GM23248 (cell line): Measurements from ENCODE around the gene FSTL4. TPM values are rescaled to one million over a fixed set of nuclear protein-coding genes. Genes with fewer than 3 reads are reported as not detected.

Experiments used
- DNase-seq: peaks from one replicate; pipeline ENCODE4 v3.0.0-alpha.2; 2015
- H2AFZ ChIP-seq: fragments of 200-600 bp; sonication (generic); 2 replicates; pipeline ENCODE4 v1.6.1; 2016; ENCODE audit warnings: antibody characterized with exemption
- H3F3A ChIP-seq: fragments of 200-600 bp; sonication (generic); 2 replicates; pipeline ENCODE4 v1.6.1; 2016; ENCODE audit warnings: mild to moderate bottlenecking, antibody characterized with exemption, mixed run types; ENCODE audit not compliant: insufficient read depth
- H3K27ac ChIP-seq: fragments of 200-600 bp; sonication (generic); 2 replicates; pipeline ENCODE4 v1.5.1; 2016; ENCODE audit warnings: mild to moderate bottlenecking
- H3K27me3 ChIP-seq: fragments of 200-600 bp; sonication (generic); replicated peaks from 2 replicates; pipeline ENCODE4 v1.6.1; 2016; ENCODE audit warnings: mild to moderate bottlenecking; ENCODE audit not compliant: insufficient read depth
- H3K36me3 ChIP-seq: fragments of 200-600 bp; sonication (generic); 2 replicates; pipeline ENCODE4 v1.6.1; 2016; ENCODE audit warnings: low read depth, mild to moderate bottlenecking
- H3K4me1 ChIP-seq: fragments of 200-600 bp; sonication (generic); 2 replicates; pipeline ENCODE4 v1.6.1; 2016; ENCODE audit warnings: mild to moderate bottlenecking; ENCODE audit not compliant: insufficient read depth
- H3K4me2 ChIP-seq: fragments of 200-600 bp; sonication (generic); one replicate; pipeline ENCODE4 v1.6.1; 2016; ENCODE audit warnings: mild to moderate bottlenecking; ENCODE audit not compliant: unreplicated experiment
- H3K4me3 ChIP-seq: fragments of 200-600 bp; sonication (generic); 2 replicates; pipeline ENCODE4 v1.5.1; 2016; ENCODE audit warnings: mild to moderate bottlenecking
- H3K79me2 ChIP-seq: fragments of 200-600 bp; sonication (generic); 2 replicates; pipeline ENCODE4 v1.6.1; 2016; ENCODE audit warnings: mild to moderate bottlenecking; ENCODE audit not compliant: insufficient read depth
- H3K9ac ChIP-seq: fragments of 200-600 bp; sonication (generic); 2 replicates; pipeline ENCODE4 v1.6.1; 2016; ENCODE audit warnings: mild to moderate bottlenecking
- H3K9me2 ChIP-seq: fragments of 200-600 bp; sonication (generic); 2 replicates; pipeline ENCODE4 v1.6.1; 2016; ENCODE audit warnings: mixed run types, mild to moderate bottlenecking, moderate library complexity; ENCODE audit not compliant: insufficient read depth
- H3K9me3 ChIP-seq: fragments of 200-600 bp; sonication (generic); one replicate; pipeline ENCODE4 v1.6.1; 2017; ENCODE audit warnings: low read depth
- H4K20me1 ChIP-seq: fragments of 200-600 bp; sonication (generic); 2 replicates; pipeline ENCODE4 v1.6.0; 2016; ENCODE audit not compliant: insufficient read depth
- EZH2 ChIP-seq: fragments of 200-600 bp; sonication (generic); IDR thresholded peaks from 2 replicates; pipeline ENCODE4 v1.6.1; 2018; ENCODE audit warnings: antibody characterized with exemption, mild to moderate bottlenecking; ENCODE audit not compliant: insufficient read depth, poor library complexity, severe bottlenecking
- EZH2phosphoT487 ChIP-seq: fragments of 200-600 bp; sonication (generic); IDR thresholded peaks from 2 replicates; pipeline ENCODE4 v1.6.1; 2018; ENCODE audit warnings: antibody characterized with exemption, moderate library complexity, mild to moderate bottlenecking, low read depth; ENCODE audit not compliant: insufficient read depth
- WGBS, 2 experiments: methylation state at CpG; one replicate each; pipeline ENCODE4 v1.1.6; 2015 to 2017; ENCODE audit warnings: low lambda C conversion rate in 2 of 2, low coverage in 1 of 2; ENCODE audit errors: missing lambda C conversion rate in 2 of 2; 5-methylcytosine and 5-hydroxymethylcytosine counted together
- in situ Hi-C: fragments of 300-500 bp; cut with MboI; formaldehyde crosslinking; loops from 2 replicates; pipeline ENCODE4 v1.15.0; 2020
- polyA plus RNA-seq: library from polyadenylated mRNA; unstranded; fragments of >200 nt; fragmentation: Nextera tagmentation; extraction: Ambion mirVana; gene quantifications from 2 replicates; pipeline ENCODE4 v1.2.1, GENCODE V29; 2016
- total RNA-seq: library from RNA; depleted of rRNA; stranded (reverse); fragments of >200 nt; shearing (Covaris generic); gene quantifications from 2 replicates; pipeline ENCODE4 v1.2.3, GENCODE V29; 2014

Gene FSTL4
- total and polyA plus RNA-seq, 2 experiments from 2014 or later = not detected

GRCh38 chr5:133423011-133423617, 189.2 kb downstream of the FSTL4 start:
- Histone ChIP-seq H3K9me2 (no peaks in the 10 kb centered on the region), H3F3A (no peaks in the 10 kb centered on the region), H3K27ac (no peak overlapping the region), H3K79me2 (no peaks in the 10 kb centered on the region), H3K27me3 (peaks cover 3% of the 10 kb centered on the region; the same call in 1 of the 2 replicates), H3K9me3 (no peaks in the 10 kb centered on the region), H3K4me1 (no peaks in the 10 kb centered on the region), H3K36me3 (no peaks in the 10 kb centered on the region), H3K4me3 (no peak overlapping the region), H3K4me2 (no peak overlapping the region), H4K20me1 (no peaks in the 10 kb centered on the region), H3K9ac (no peak overlapping the region), H2AFZ (no peak overlapping the region)
- TF ChIP-seq EZH2phosphoT487 = no peak
- TF ChIP-seq EZH2 = no peak
- WGBS, 2 experiments = 88 to 90% methylated on average over 14 of the region's 14 CpGs
- in situ Hi-C loops = no loop called here
- DNase-seq = no peak

GRCh38 chr5:133421806-133422205, 190.5 kb downstream of the FSTL4 start:
- Histone ChIP-seq H3K36me3 (no peaks in the 10 kb centered on the region), H3K27ac (no peak overlapping the region), H3K4me3 (no peak overlapping the region), H3K4me1 (no peaks in the 10 kb centered on the region), H3K27me3 (peaks cover 3% of the 10 kb centered on the region; the same call in 1 of the 2 replicates), H3K9me2 (no peaks in the 10 kb centered on the region), H3K9me3 (no peaks in the 10 kb centered on the region), H3K4me2 (no peak overlapping the region), H4K20me1 (no peaks in the 10 kb centered on the region), H3K79me2 (no peaks in the 10 kb centered on the region), H3K9ac (no peak overlapping the region), H2AFZ (no peak overlapping the region), H3F3A (no peaks in the 10 kb centered on the region)
- in situ Hi-C loops = no loop called here
- DNase-seq = no peak
- WGBS, 2 experiments = 39 to 45% methylated on average over 5 of the region's 5 CpGs
- TF ChIP-seq EZH2 (no peak), EZH2phosphoT487 (no peak)

GRCh38 chr5:133421394-133421793, 190.9 kb downstream of the FSTL4 start:
- no peak overlapping the region for H3K4me2 ChIP-seq
- no peak overlapping the region for H2AFZ ChIP-seq
- H3K9me2 ChIP-seq = no peaks in the 10 kb centered on the region
- no peak overlapping the region for H3K27ac ChIP-seq
- peaks cover 3% of the 10 kb centered on the region; the same call in 1 of the 2 replicates for H3K27me3 ChIP-seq
- no peak overlapping the region for H3K9ac ChIP-seq
- in situ Hi-C loops = no loop called here
- no peaks in the 10 kb centered on the region for H3K79me2 ChIP-seq
- TF ChIP-seq EZH2phosphoT487 = no peak
- no peak for TF ChIP-seq EZH2
- no peaks in the 10 kb centered on the region for H3K36me3 ChIP-seq
- WGBS, 2 experiments = 49 to 53% methylated on average over 8 of the region's 8 CpGs
- no peaks in the 10 kb centered on the region for H3K9me3 ChIP-seq
- no peak overlapping the region for H3K4me3 ChIP-seq
- no peaks in the 10 kb centered on the region for H3K4me1 ChIP-seq
- H3F3A ChIP-seq = no peaks in the 10 kb centered on the region
- peak; percentile 43 for DNase-seq
- H4K20me1 ChIP-seq = no peaks in the 10 kb centered on the region

GRCh38 chr5:133420440-133421301, 191.7 kb downstream of the FSTL4 start:
- no peak for TF ChIP-seq EZH2phosphoT487
- TF ChIP-seq EZH2 = no peak
- Histone ChIP-seq H3K27me3 (peaks cover 10% of the 10 kb centered on the region), H2AFZ (no peak overlapping the region), H3K9ac (no peak overlapping the region), H3K79me2 (no peaks in the 10 kb centered on the region), H4K20me1 (no peaks in the 10 kb centered on the region), H3K27ac (no peak overlapping the region), H3K4me2 (no peak overlapping the region), H3K4me3 (no peak overlapping the region), H3F3A (no peaks in the 10 kb centered on the region), H3K9me2 (no peaks in the 10 kb centered on the region), H3K9me3 (no peaks in the 10 kb centered on the region), H3K4me1 (no peaks in the 10 kb centered on the region), H3K36me3 (no peaks in the 10 kb centered on the region)
- no peak for DNase-seq
- 31 to 40% methylated on average over 5 of the region's 5 CpGs for WGBS, 2 experiments
- in situ Hi-C loops = no loop called here
